Measurements from ENCODE around the gene SLC30A3.

- TF ChIP-seq, protein P1, sequence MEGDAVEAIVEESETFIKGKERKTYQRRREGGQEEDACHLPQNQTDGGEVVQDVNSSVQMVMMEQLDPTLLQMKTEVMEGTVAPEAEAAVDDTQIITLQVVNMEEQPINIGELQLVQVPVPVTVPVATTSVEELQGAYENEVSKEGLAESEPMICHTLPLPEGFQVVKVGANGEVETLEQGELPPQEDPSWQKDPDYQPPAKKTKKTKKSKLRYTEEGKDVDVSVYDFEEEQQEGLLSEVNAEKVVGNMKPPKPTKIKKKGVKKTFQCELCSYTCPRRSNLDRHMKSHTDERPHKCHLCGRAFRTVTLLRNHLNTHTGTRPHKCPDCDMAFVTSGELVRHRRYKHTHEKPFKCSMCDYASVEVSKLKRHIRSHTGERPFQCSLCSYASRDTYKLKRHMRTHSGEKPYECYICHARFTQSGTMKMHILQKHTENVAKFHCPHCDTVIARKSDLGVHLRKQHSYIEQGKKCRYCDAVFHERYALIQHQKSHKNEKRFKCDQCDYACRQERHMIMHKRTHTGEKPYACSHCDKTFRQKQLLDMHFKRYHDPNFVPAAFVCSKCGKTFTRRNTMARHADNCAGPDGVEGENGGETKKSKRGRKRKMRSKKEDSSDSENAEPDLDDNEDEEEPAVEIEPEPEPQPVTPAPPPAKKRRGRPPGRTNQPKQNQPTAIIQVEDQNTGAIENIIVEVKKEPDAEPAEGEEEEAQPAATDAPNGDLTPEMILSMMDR (IDR thresholded peaks at IDR 0.05 in 4 of 5, conservative IDR thresholded peaks at IDR 0.05 in 1 of 5) = no peak
- TF ChIP-seq POLR2A (IDR thresholded peaks at IDR 0.05) = no peak
These were observed 5.9 kb downstream of the SLC30A3 start for GRCh38 chr2:27256855-27257454.

All from gastrocnemius medialis (tissue), 4 donors.